Natural killer cell (primary cell): ENCODE results near the gene FOXC2. TPM values are rescaled to one million over a fixed set of nuclear protein-coding genes. Genes with fewer than 3 reads are reported as not detected.

ENCODE experiments used
- ATAC-seq, 3 donors: fragments of 150-1000 bp in 2 of 3; fragments of 200-7000 bp in 1 of 3; cut with Tn5 transposase; 1 replicate in 1 of 3; 2 replicates in 2 of 3; pipeline ENCODE4 v1.10.0; 2021; ENCODE audit warnings: mild to moderate bottlenecking in 2 of 3, moderate library complexity in 2 of 3
- DNase-seq, 2 donors: peaks; one replicate each; pipeline versions ENCODE4 v3.0.0 to v3.0.0-alpha.2; 2013 to 2021; ENCODE audit warnings: mixed read lengths in 1 of 2
- H3K27ac ChIP-seq: one replicate; pipeline ENCODE4 v1.5.1; 2013; ENCODE audit warnings: mild to moderate bottlenecking, low read length
- H3K27me3 ChIP-seq: one replicate; pipeline ENCODE4 v1.6.1; 2013; ENCODE audit warnings: low read length; ENCODE audit not compliant: control insufficient read depth, insufficient read depth
- H3K36me3 ChIP-seq: one replicate; pipeline ENCODE4 v1.6.1; 2013; ENCODE audit warnings: low read length; ENCODE audit not compliant: control insufficient read depth, insufficient read depth
- H3K4me1 ChIP-seq: one replicate; pipeline ENCODE4 v1.6.1; 2013; ENCODE audit warnings: low read length; ENCODE audit not compliant: control insufficient read depth, insufficient read depth
- H3K4me3 ChIP-seq: one replicate; pipeline ENCODE4 v1.5.1; 2013; ENCODE audit warnings: low read length
- H3K9me3 ChIP-seq: one replicate; pipeline ENCODE4 v1.6.1; 2013; ENCODE audit warnings: low read length; ENCODE audit not compliant: control insufficient read depth, insufficient read depth
- H3K27ac Mint-ChIP-seq, 2 donors: one replicate each; pipeline ENCODE4 v1.8.0; 2022; ENCODE audit warnings: mild to moderate bottlenecking in 2 of 2, mixed read lengths in 2 of 2, moderate library complexity in 1 of 2
- H3K27me3 Mint-ChIP-seq, 2 donors: one replicate each; pipeline ENCODE4 v1.8.0; 2022; ENCODE audit warnings: low read depth in 2 of 2, mixed read lengths in 2 of 2
- H3K36me3 Mint-ChIP-seq: one replicate; pipeline ENCODE4 v1.8.0; 2022; ENCODE audit warnings: mixed read lengths
- H3K4me1 Mint-ChIP-seq, 2 donors: one replicate each; pipeline ENCODE4 v1.8.0; 2022; ENCODE audit warnings: mixed read lengths in 2 of 2
- H3K4me3 Mint-ChIP-seq: one replicate; pipeline ENCODE4 v1.8.0; 2022; ENCODE audit warnings: mild to moderate bottlenecking, moderate library complexity, mixed read lengths
- H3K9me3 Mint-ChIP-seq, 2 donors: one replicate each; pipeline ENCODE4 v1.8.0; 2022; ENCODE audit warnings: mixed read lengths in 2 of 2
- CTCF ChIP-seq: fragments of 200-600 bp; IDR thresholded peaks from one replicate; pipeline ENCODE4 v1.8.0; 2022; ENCODE audit warnings: antibody characterized with exemption
- WGBS: methylation state at CpG from one replicate; pipeline ENCODE4 v1.1.7; 2013; ENCODE audit warnings: missing lambda C conversion rate; ENCODE audit not compliant: insufficient coverage; 5-methylcytosine and 5-hydroxymethylcytosine counted together
- intact Hi-C: fragments of 100-400 bp; cut with micrococcal nuclease; formaldehyde crosslinking; loops from one replicate; pipeline ENCODE4 v1.14.2; 2022
- total RNA-seq, 4 donors: library from RNA; stranded (reverse); fragments of 120-200 nt in 1 of 4; gene quantifications; one replicate each; pipeline versions ENCODE4 v1.2.3 to v1.2.4, GENCODE V29; 2013 to 2022

The FOXC2 gene
- total RNA-seq, 3 donors from 2014 or later (not counting 1 experiment from before 2014, with no cell fraction given): 0.14 TPM; not detected in 2

DNA sequence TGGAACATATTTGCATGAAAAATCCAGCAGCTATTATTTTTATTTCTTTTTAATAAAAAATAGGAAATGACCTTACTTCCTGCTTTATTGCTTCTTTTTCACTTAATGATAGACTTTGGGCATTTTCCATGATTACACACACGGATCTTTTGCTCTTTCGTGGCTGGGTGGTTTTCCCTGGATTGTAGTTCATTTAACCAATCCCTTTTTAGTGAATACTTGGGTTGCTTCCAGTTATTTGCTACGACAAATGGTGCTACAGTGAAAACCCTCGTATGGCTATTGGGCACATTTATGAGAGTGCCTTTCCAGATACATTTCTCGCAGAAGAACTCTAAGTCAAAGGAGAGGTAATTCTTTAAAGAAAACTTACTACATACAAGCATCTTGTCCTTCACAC is 50.3 kb downstream of the FOXC2 start:
- H3K9me3 ChIP-seq: no peaks in the 10 kb centered on the region
- Mint-ChIP-seq H3K4me3 (no peak overlapping the region), H3K36me3 (no peaks in the 10 kb centered on the region), H3K27ac (no peak overlapping the region), H3K4me1 (no peaks in the 10 kb centered on the region), H3K27me3 (peaks cover 2 to 7% of the 10 kb centered on the region in 2 donors), H3K9me3 (no peaks in the 10 kb centered on the region)
- no peak for TF ChIP-seq CTCF
- no peaks in the 10 kb centered on the region for H3K4me1 ChIP-seq
- H3K36me3 ChIP-seq: no peaks in the 10 kb centered on the region
- no peaks in the 10 kb centered on the region for H3K27me3 ChIP-seq
- no peak overlapping the region for H3K4me3 ChIP-seq
- intact Hi-C loops: no loop called here
- WGBS: 94% methylated on average over 5 of the region's 5 CpGs
- DNase-seq: no peak
- ATAC-seq: no peak
- no peak overlapping the region for H3K27ac ChIP-seq

- intact Hi-C loops: no loop called here
- WGBS: 88% methylated on average over 16 of the region's 16 CpGs
Measured at GRCh38 chr16:86618431-86619238, 52.0 kb downstream of the FOXC2 start.

More at GRCh38 chr16:86618431-86619238, 52.0 kb downstream of the FOXC2 start:
- ATAC-seq (no peak), DNase-seq (no peak)
- Mint-ChIP-seq H3K4me1 (no peaks in the 10 kb centered on the region), H3K27ac (no peak overlapping the region), H3K27me3 (peaks cover 2 to 7% of the 10 kb centered on the region in 2 donors), H3K9me3 (no peaks in the 10 kb centered on the region), H3K4me3 (no peak overlapping the region), H3K36me3 (no peaks in the 10 kb centered on the region)
- Histone ChIP-seq H3K4me3 (no peak overlapping the region), H3K27me3 (no peaks in the 10 kb centered on the region), H3K9me3 (no peaks in the 10 kb centered on the region), H3K36me3 (no peaks in the 10 kb centered on the region), H3K4me1 (no peaks in the 10 kb centered on the region), H3K27ac (no peak overlapping the region)
- TF ChIP-seq CTCF: no peak

Other genes starting within 250 kb of the FOXC2 start
- not detected for gene FOXF1, start 56.3 kb upstream of the FOXC2 start, total RNA-seq
- gene MTHFSD, start 11.6 kb upstream of the FOXC2 start, total RNA-seq: 10 to 100 TPM; 14.3 to 22.0 (median 16.9) TPM
- gene FOXL1, start 11.7 kb downstream of the FOXC2 start, total RNA-seq: under 1 TPM in 1 of 3 donors, not detected in 2; 0.10 TPM